Esophagus mucosa (tissue), 1 donor: ENCODE measurements around the gene NCKIPSD. TPM values are rescaled to one million over a fixed set of nuclear protein-coding genes. Genes with fewer than 3 reads are reported as not detected.
A peak's percentile ranks its signal among the peaks of the same experiment; 100 is the strongest.

Experiments used
- ATAC-seq: fragments of 200-7000 bp; cut with Tn5 transposase; one replicate; pipeline ENCODE4 v1.9.1; 2020
- total RNA-seq: library from RNA; stranded (reverse); gene quantifications from one replicate; pipeline ENCODE4 v1.2.4, GENCODE V29; 2023
- donor health status: DM: yes; HTN: yes; CAD: no.

The NCKIPSD gene
- total RNA-seq, 1 donor from 2014 or later = 12.6 TPM

GRCh38 chr3:48644898-48645760, 40.6 kb downstream of the NCKIPSD start:
- no peak for ATAC-seq

- no peak for ATAC-seq
Observed at GRCh38 chr3:48642605-48643004, 43.1 kb downstream of the NCKIPSD start.

GRCh38 chr3:48641396-48641795, 44.3 kb downstream of the NCKIPSD start:
- ATAC-seq = no peak

GRCh38 chr3:48639944-48640606, 45.6 kb downstream of the NCKIPSD start:
- no peak for ATAC-seq

GRCh38 chr3:48637305-48637704, 48.4 kb downstream of the NCKIPSD start:
- no peak for ATAC-seq

- no peak for ATAC-seq
Observed at GRCh38 chr3:48636149-48636655, 49.5 kb downstream of the NCKIPSD start.

GRCh38 chr3:48635222-48636021, 50.3 kb downstream of the NCKIPSD start, which contains the start of gene SLC26A6:
TSS of gene SLC26A6 (minus strand) at chr3:48635461. CDS start at chr3:48635393, 68 bp downstream.
- peak; percentile 97 for ATAC-seq

GRCh38 chr3:48634661-48635221, 51.0 kb downstream of the NCKIPSD start:
- ATAC-seq = peak; percentile 11

GRCh38 chr3:48633743-48634142, 52.0 kb downstream of the NCKIPSD start:
- ATAC-seq = no peak

GRCh38 chr3:48633256-48633655, 52.5 kb downstream of the NCKIPSD start:
- ATAC-seq = no peak

GRCh38 chr3:48631516-48632448, 53.9 kb downstream of the NCKIPSD start:
- no peak for ATAC-seq

- ATAC-seq = no peak
Observed at GRCh38 chr3:48630833-48631232, 54.9 kb downstream of the NCKIPSD start.

GRCh38 chr3:48630407-48630806, 55.3 kb downstream of the NCKIPSD start:
- ATAC-seq = no peak

GRCh38 chr3:48629894-48630293, 55.8 kb downstream of the NCKIPSD start:
- no peak for ATAC-seq

GRCh38 chr3:48628277-48629017, 57.3 kb downstream of the NCKIPSD start:
- ATAC-seq = no peak

GRCh38 chr3:48625600-48625999, 60.1 kb downstream of the NCKIPSD start:
- ATAC-seq = no peak

GRCh38 chr3:48624767-48625166, 60.9 kb downstream of the NCKIPSD start:
- no peak for ATAC-seq

- no peak for ATAC-seq
Observed at GRCh38 chr3:48623851-48624547, 61.7 kb downstream of the NCKIPSD start.
